Fibroblast of the aortic adventitia (primary cell): ENCODE results near the gene CD302. TPM values are rescaled to one million over a fixed set of nuclear protein-coding genes. Genes with fewer than 3 reads are reported as not detected.

Experiments used
- DNase-seq: peaks from one replicate; pipeline ENCODE4 v3.0.0-alpha.2; 2010; ENCODE audit warnings: low read depth
- H3K4me3 ChIP-seq: 2 replicates; pipeline ENCODE4 v1.5.1; 2011; ENCODE audit warnings: low read depth, mild to moderate bottlenecking, control low read depth, low read length, moderate library complexity
- CTCF ChIP-seq: IDR thresholded peaks from 2 replicates; pipeline ENCODE4 v1.5.1; 2011; ENCODE audit warnings: mild to moderate bottlenecking, low read length, control low read depth, inconsistent platforms; ENCODE audit not compliant: insufficient read depth
- total RNA-seq: library from RNA; depleted of rRNA; stranded (reverse); fragments of >200 nt; gene quantifications from 2 replicates; pipeline ENCODE4 v1.2.3, GENCODE V29; 2012; ENCODE audit warnings: low replicate concordance

The CD302 gene
- total RNA-seq, 1 donor = 23.0 TPM

DNA sequence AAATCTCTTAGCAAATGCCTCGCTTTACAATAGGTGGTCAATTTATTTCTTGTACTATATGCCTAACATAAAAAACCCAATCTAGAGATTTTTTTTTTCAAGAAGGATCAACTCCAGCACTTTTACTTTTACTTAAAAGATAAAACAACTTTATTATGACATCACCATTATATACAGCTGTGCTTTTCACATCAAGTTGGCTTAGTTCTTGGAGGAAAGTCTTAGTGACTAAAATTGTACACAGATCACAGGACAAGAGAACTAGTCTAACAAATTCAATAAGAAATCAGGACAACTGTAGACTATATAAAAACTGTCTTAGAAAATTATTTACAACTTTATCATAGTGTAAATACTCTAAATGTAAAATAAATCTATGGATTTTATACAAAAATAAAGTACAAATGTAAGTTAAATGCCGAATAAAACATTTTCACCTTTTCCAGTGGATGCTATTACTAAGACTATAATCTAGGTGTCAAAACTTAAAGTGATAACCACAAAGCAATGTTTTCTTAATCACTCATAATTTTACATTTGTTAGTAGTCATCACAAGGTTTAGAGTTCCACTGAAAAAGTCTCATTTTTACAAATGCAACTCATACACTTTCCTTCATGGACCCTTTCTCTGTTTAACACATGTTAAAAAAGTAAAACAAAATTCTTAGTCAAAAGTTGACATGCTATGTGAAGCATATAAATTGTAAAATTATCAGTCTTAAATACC lies 5.4 kb upstream of the CD302 start:
- no peak for DNase-seq
- H3K4me3 ChIP-seq = no peak overlapping the region
- no peak for TF ChIP-seq CTCF

GRCh38 chr2:159802673-159803072 lies 4.7 kb upstream of the CD302 start:
- no peak for TF ChIP-seq CTCF
- no peak overlapping the region for H3K4me3 ChIP-seq
- no peak for DNase-seq

DNA sequence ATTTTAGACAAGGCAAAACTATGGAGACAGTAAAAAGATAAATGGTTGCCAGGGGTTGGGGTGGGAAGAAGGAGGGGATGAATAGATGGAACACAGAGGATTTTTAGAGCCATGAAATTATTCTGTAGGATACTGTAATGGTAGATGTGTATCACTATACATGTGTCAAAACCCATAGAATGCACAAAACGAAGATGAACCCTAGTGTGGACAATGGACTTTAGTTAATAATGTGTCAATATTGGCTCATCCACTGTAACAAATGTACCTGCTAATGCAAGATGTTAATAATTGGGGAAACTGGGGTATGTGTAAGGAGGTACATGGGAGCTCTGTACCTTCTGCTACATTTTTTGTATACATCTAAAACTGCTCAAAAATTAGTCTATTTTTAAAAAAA lies 1.8 kb upstream of the CD302 start:
- DNase-seq = no peak
- TF ChIP-seq CTCF = no peak
- H3K4me3 ChIP-seq = no peak overlapping the region

DNA sequence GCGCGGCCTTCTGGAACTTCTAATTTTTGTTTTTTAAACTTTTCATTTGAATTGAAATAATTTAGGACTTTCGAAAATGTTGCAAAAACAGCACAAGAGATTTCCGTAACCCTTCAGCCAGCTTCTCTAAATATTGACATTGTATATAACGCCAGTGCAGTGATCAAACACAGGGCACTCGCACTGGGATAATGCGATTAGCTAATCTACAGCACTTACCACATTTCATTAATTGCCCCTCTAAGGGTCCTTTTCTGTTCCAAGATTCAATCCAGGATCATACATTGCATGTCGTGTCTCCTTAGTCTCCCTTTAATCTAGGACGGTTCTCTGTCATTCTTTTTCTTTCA lies 343 bp upstream of the CD302 start:
- TF ChIP-seq CTCF = no peak
- peak overlapping the region; percentile 78 for H3K4me3 ChIP-seq
- no peak for DNase-seq

GRCh38 chr2:159797225-159797542 lies 824 bp downstream of the CD302 start:
- peak overlapping the region; percentile 78 for H3K4me3 ChIP-seq
- TF ChIP-seq CTCF = no peak
- DNase-seq = no peak

- TF ChIP-seq CTCF = no peak
- no peak overlapping the region for H3K4me3 ChIP-seq
- DNase-seq = no peak
These were observed 1.9 kb downstream of the CD302 start for GRCh38 chr2:159795841-159796690.

GRCh38 chr2:159793326-159793725 lies 4.7 kb downstream of the CD302 start:
- TF ChIP-seq CTCF = no peak
- no peak for DNase-seq
- no peak overlapping the region for H3K4me3 ChIP-seq
